ENCODE results near the gene LMF1. TPM values are rescaled to one million over a fixed set of nuclear protein-coding genes. Genes with fewer than 3 reads are reported as not detected.
"Not testable (repeated sequence)": the region's sequence is repeated elsewhere in the genome, so short reads cannot be mapped to it uniquely, and the experiment has no call there.

The LMF1 gene
- total and polyA plus RNA-seq, 2 of the 4 experiments (the other 2 are of a cell fraction) = 7.7 to 13.1 TPM

- H2BK5ac ChIP-seq (ENCODE audit: low read depth, low read length, poor library complexity, severe bottlenecking); H2AK9ac ChIP-seq (replicated peaks; ENCODE audit: low read depth, low read length, poor library complexity); H2AFZ ChIP-seq (replicated peaks; ENCODE audit: low read length, poor library complexity); H2BK120ac ChIP-seq (ENCODE audit: low read depth, low read length); H4K8ac ChIP-seq (ENCODE audit: low read depth in 2 of 2, low read length in 2 of 2); H3K4ac ChIP-seq (ENCODE audit: low read depth, low read length); dilution Hi-C loops (cut with HindIII; ENCODE audit: low sequenced_read_pairs, unreplicated experiment); BruUV-seq (replicated peaks); H3K27ac ChIP-seq (ENCODE audit: insufficient read depth, low read length); in situ Hi-C loops (cut with MboI; ENCODE audit: low sequenced_read_pairs); H3K79me1 ChIP-seq (ENCODE audit: low read depth in 1 of 2, low read length in 2 of 2); H3K4me3 ChIP-seq (ENCODE audit: insufficient read depth, low read depth, low read length); H2BK15ac ChIP-seq (ENCODE audit: low read depth, low read length); H3K9me3 ChIP-seq (ENCODE audit: control insufficient read depth, insufficient read depth, low read length); H4K5ac ChIP-seq (ENCODE audit: low read depth, low read length); H3K9me1 ChIP-seq (ENCODE audit: insufficient read depth, low read length); H4K91ac ChIP-seq (ENCODE audit: insufficient read depth, low read depth, low read length); POLR2A ChIA-PET (ENCODE audit: unreplicated experiment); H3K14ac ChIP-seq (replicated peaks; ENCODE audit: low read depth, low read length); H3K23ac ChIP-seq (ENCODE audit: low read depth, low read length); DNase-seq; H2AK5ac ChIP-seq (ENCODE audit: low read depth, low read length); intact Hi-C loops (cut with micrococcal nuclease); H3K56ac ChIP-seq (ENCODE audit: extremely low read depth, insufficient read depth, low read length); H3K9ac ChIP-seq (ENCODE audit: low read depth, low read length); CTCF ChIA-PET; ATAC-seq (ENCODE audit: low read depth); H3K18ac ChIP-seq (ENCODE audit: low read depth, low read length); H2BK20ac ChIP-seq (ENCODE audit: low read depth, low read length); H3K4me2 ChIP-seq (ENCODE audit: low read depth, low read length); H3K27me3 ChIP-seq (ENCODE audit: control insufficient read depth, insufficient read depth, low read length); H4K20me1 ChIP-seq (ENCODE audit: insufficient read depth, low read length); H3K4me1 ChIP-seq (ENCODE audit: control insufficient read depth, insufficient read depth, low read length): not testable (repeated sequence)
- 50% methylated on average over 16 of the region's 27 CpGs; no CpG with 5 or more reads in 1 of the 2 experiments for WGBS, 2 experiments (ENCODE audit: extremely low coverage in 2 of 2, insufficient read length in 1 of 2)
- peaks cover 10% of the 10 kb centered on the region for H3K36me3 ChIP-seq (ENCODE audit: control insufficient read depth, insufficient read depth, low read length)
These were observed 19.8 kb downstream of the LMF1 start for GRCh38 chr16:950733-951573.

- H2BK20ac ChIP-seq (ENCODE audit: low read depth, low read length); DNase-seq; H3K9ac ChIP-seq (ENCODE audit: low read depth, low read length); POLR2A ChIA-PET (ENCODE audit: unreplicated experiment); CTCF ChIA-PET; H3K9me3 ChIP-seq (ENCODE audit: control insufficient read depth, insufficient read depth, low read length); H3K27ac ChIP-seq (ENCODE audit: insufficient read depth, low read length); H2BK120ac ChIP-seq (ENCODE audit: low read depth, low read length); H4K5ac ChIP-seq (ENCODE audit: low read depth, low read length); H3K4me1 ChIP-seq (ENCODE audit: control insufficient read depth, insufficient read depth, low read length); H3K79me1 ChIP-seq (ENCODE audit: low read depth in 1 of 2, low read length in 2 of 2); H3K4ac ChIP-seq (ENCODE audit: low read depth, low read length); BruUV-seq (replicated peaks); in situ Hi-C loops (cut with MboI; ENCODE audit: low sequenced_read_pairs); H4K8ac ChIP-seq (ENCODE audit: low read depth in 2 of 2, low read length in 2 of 2); H4K20me1 ChIP-seq (ENCODE audit: insufficient read depth, low read length); H3K36me3 ChIP-seq (ENCODE audit: control insufficient read depth, insufficient read depth, low read length); H2BK15ac ChIP-seq (ENCODE audit: low read depth, low read length); H2AK5ac ChIP-seq (ENCODE audit: low read depth, low read length); H3K27me3 ChIP-seq (ENCODE audit: control insufficient read depth, insufficient read depth, low read length); H2AFZ ChIP-seq (replicated peaks; ENCODE audit: low read length, poor library complexity); H3K56ac ChIP-seq (ENCODE audit: extremely low read depth, insufficient read depth, low read length); H2AK9ac ChIP-seq (replicated peaks; ENCODE audit: low read depth, low read length, poor library complexity); ATAC-seq (ENCODE audit: low read depth); H2BK5ac ChIP-seq (ENCODE audit: low read depth, low read length, poor library complexity, severe bottlenecking); H3K4me2 ChIP-seq (ENCODE audit: low read depth, low read length); H4K91ac ChIP-seq (ENCODE audit: insufficient read depth, low read depth, low read length); H3K18ac ChIP-seq (ENCODE audit: low read depth, low read length); H3K14ac ChIP-seq (replicated peaks; ENCODE audit: low read depth, low read length); dilution Hi-C loops (cut with HindIII; ENCODE audit: low sequenced_read_pairs, unreplicated experiment); H3K9me1 ChIP-seq (ENCODE audit: insufficient read depth, low read length); H3K4me3 ChIP-seq (ENCODE audit: insufficient read depth, low read depth, low read length); H3K23ac ChIP-seq (ENCODE audit: low read depth, low read length): not testable (repeated sequence)
- WGBS, 2 experiments (ENCODE audit: extremely low coverage in 2 of 2, insufficient read length in 1 of 2) = 50% methylated on average over 15 of the region's 18 CpGs; no CpG with 5 or more reads in 1 of the 2 experiments
- intact Hi-C loops (cut with micrococcal nuclease) = loop anchor here (10.0 kb wide), 1 partner anchor 84 kb away; no protein-coding TSS in a partner anchor
These were observed 22.0 kb downstream of the LMF1 start for GRCh38 chr16:948767-949166.
